ENCODE results near the gene ITGB3BP. TPM values are rescaled to one million over a fixed set of nuclear protein-coding genes. Genes with fewer than 3 reads are reported as not detected.

ITGB3BP gene
- total RNA-seq, 2 experiments from 2014 or later, result 76.6 to 86.6 TPM

GRCh38 chr1:63533931-63534330 is 10.9 kb upstream of the ITGB3BP start:
- no peaks in the 10 kb centered on the region for H3K4me1 Mint-ChIP-seq (ENCODE audit: low read depth)
- intact Hi-C loops (cut with micrococcal nuclease), result no loop called here
- CTCF ChIA-PET, result no interaction called here
- no peak overlapping the region for H3K4me3 Mint-ChIP-seq
- peaks cover 4% of the 10 kb centered on the region for H3K36me3 Mint-ChIP-seq (ENCODE audit: low read depth)
- ATAC-seq (no peak), DNase-seq (no peak)
- H3K27ac Mint-ChIP-seq, result no peak overlapping the region
- no peaks in the 10 kb centered on the region for H3K9me3 Mint-ChIP-seq
- no peak for TF ChIP-seq CTCF (IDR thresholded peaks at IDR 0.05)
- POLR2A ChIA-PET, result no interaction called here
- no peaks in the 10 kb centered on the region for H3K27me3 Mint-ChIP-seq

- Mint-ChIP-seq H3K9me3 (no peaks in the 10 kb centered on the region), H3K27me3 (no peaks in the 10 kb centered on the region)
- POLR2A ChIA-PET, result interaction anchor here (1.0 kb wide), 1 partner anchor 9 kb away, joined by 3 read pairs; the partner anchor contains the start of gene EFCAB7
Observed at GRCh38 chr1:63532727-63533126, 9.7 kb upstream of the ITGB3BP start.

GRCh38 chr1:63524201-63524600 is 1.2 kb upstream of the ITGB3BP start:
- Mint-ChIP-seq H3K36me3 (ENCODE audit: low read depth) (peaks cover 5% of the 10 kb centered on the region), H3K4me3 (peak overlapping the region; percentile 84), H3K9me3 (no peaks in the 10 kb centered on the region), H3K27me3 (no peaks in the 10 kb centered on the region), H3K27ac (peak overlapping the region; percentile 98), H3K4me1 (ENCODE audit: low read depth) (peaks cover 23% of the 10 kb centered on the region)
- POLR2A ChIA-PET, result interaction anchor here (1.3 kb wide), 1 partner anchor 200 kb away, joined by 3 read pairs; no protein-coding TSS in a partner anchor
- no peak for TF ChIP-seq CTCF (IDR thresholded peaks at IDR 0.05)
- ATAC-seq, result no peak
- peak; percentile 2 for DNase-seq
- intact Hi-C loops (cut with micrococcal nuclease), result loop anchor here (10.0 kb wide), 1 partner anchor 199 kb away; the partner anchor contains the start of gene FOXD3
- CTCF ChIA-PET, result interaction anchor here (1.0 to 1.2 kb wide), 3 partner anchors 8 to 14 kb away, joined by 3 to 5 read pairs (median 4); no protein-coding TSS in a partner anchor

More at GRCh38 chr1:63532727-63533126, 9.7 kb upstream of the ITGB3BP start:
- no peaks in the 10 kb centered on the region for H3K4me1 Mint-ChIP-seq (ENCODE audit: low read depth)
- no peak overlapping the region for H3K27ac Mint-ChIP-seq
- TF ChIP-seq CTCF (IDR thresholded peaks at IDR 0.05), result no peak
- no peak for ATAC-seq
- H3K4me3 Mint-ChIP-seq, result no peak overlapping the region
- CTCF ChIA-PET, result interaction anchor here (1.1 kb wide), 1 partner anchor 9 kb away, joined by 4 read pairs; the partner anchor contains the start of gene EFCAB7
- intact Hi-C loops (cut with micrococcal nuclease), result no loop called here
- peaks cover 4% of the 10 kb centered on the region for H3K36me3 Mint-ChIP-seq (ENCODE audit: low read depth)
- no peak for DNase-seq

- no peaks in the 10 kb centered on the region for H3K9me3 Mint-ChIP-seq
- ATAC-seq (peak; percentile 14), DNase-seq (no peak)
- peaks cover 5% of the 10 kb centered on the region for H3K36me3 Mint-ChIP-seq (ENCODE audit: low read depth)
- H3K27me3 Mint-ChIP-seq, result no peaks in the 10 kb centered on the region
- POLR2A ChIA-PET, result interaction anchor here (0.8 to 1.3 kb wide), 3 partner anchors 8 to 199 kb away, joined by 3 read pairs; no protein-coding TSS in a partner anchor
- peaks cover 23% of the 10 kb centered on the region for H3K4me1 Mint-ChIP-seq (ENCODE audit: low read depth)
- CTCF ChIA-PET, result interaction anchor here (1.2 kb wide), 1 partner anchor 8 kb away, joined by 4 read pairs; no protein-coding TSS in a partner anchor
- TF ChIP-seq CTCF (IDR thresholded peaks at IDR 0.05), result no peak
- H3K4me3 Mint-ChIP-seq, result peak overlapping the region; percentile 84
- H3K27ac Mint-ChIP-seq, result peak overlapping the region; percentile 98
- intact Hi-C loops (cut with micrococcal nuclease), result loop anchor here (10.0 kb wide), 1 partner anchor 199 kb away; the partner anchor contains the start of gene FOXD3
Observed at GRCh38 chr1:63523738-63524137, 713 bp upstream of the ITGB3BP start.

GRCh38 chr1:63516629-63517028 is 6.4 kb downstream of the ITGB3BP start:
- ChIA-PET POLR2A (no interaction called here), CTCF (interaction anchor here (0.6 kb wide), 1 partner anchor 675 kb away, joined by 3 read pairs; no protein-coding TSS in a partner anchor)
- Mint-ChIP-seq H3K27ac (no peak overlapping the region), H3K4me1 (ENCODE audit: low read depth) (peaks cover 9% of the 10 kb centered on the region), H3K27me3 (no peaks in the 10 kb centered on the region), H3K4me3 (no peak overlapping the region), H3K9me3 (no peaks in the 10 kb centered on the region), H3K36me3 (ENCODE audit: low read depth) (peaks cover 16% of the 10 kb centered on the region)
- ATAC-seq (no peak), DNase-seq (no peak)
- intact Hi-C loops (cut with micrococcal nuclease), result no loop called here
- no peak for TF ChIP-seq CTCF (IDR thresholded peaks at IDR 0.05)

Measured in activated CD8-positive, alpha-beta T cell treated with anti-CD3 and anti-CD28 coated beads for 36 hours (primary cell).